H1 (cell line): ENCODE results near the gene CROCC2. TPM values are rescaled to one million over a fixed set of nuclear protein-coding genes. Genes with fewer than 3 reads are reported as not detected.

Experiments
- CTCF ChIA-PET: fragments of 300-600 bp; sonication (Branson Sonifier 250); formaldehyde crosslinking; loops from one replicate; lab custom pipeline; 2021; ENCODE audit not compliant: partially characterized antibody; lab: Charles Lee
- POLR2A ChIA-PET: fragments of 300-600 bp; sonication (Branson Sonifier 250); formaldehyde crosslinking; loops from one replicate; lab custom pipeline; 2021; ENCODE audit warnings: inconsistent platforms; ENCODE audit not compliant: partially characterized antibody; lab: Charles Lee
- DNase-seq, 2 experiments: peaks; one replicate each; pipeline versions ENCODE4 v3.0.0 to v3.0.0-alpha.2; 2010 to 2022; ENCODE audit warnings: low spot score in 2 of 2, low read depth in 1 of 2, mixed read lengths in 1 of 2
- FAIRE-seq: peaks from 2 replicates; lab custom pipeline; 2011; peaks lifted over from hg19 to GRCh38; lab: Jason Lieb, UNC
- H2AFZ ChIP-seq: 2 replicates; pipeline ENCODE4 v1.8.1; 2012; ENCODE audit warnings: low read length, inconsistent platforms
- H2AK5ac ChIP-seq: 2 replicates; pipeline ENCODE4 v1.6.1; 2013; ENCODE audit warnings: low read depth, low read length
- H2BK120ac ChIP-seq: replicated peaks from 2 replicates; pipeline ENCODE3; 2013; ENCODE audit warnings: low read depth, low read length, inconsistent platforms
- H2BK12ac ChIP-seq: 2 replicates; pipeline ENCODE4 v1.6.1; 2013; ENCODE audit warnings: low read depth, low read length
- H2BK15ac ChIP-seq: 2 replicates; pipeline ENCODE4 v1.6.1; 2013; ENCODE audit warnings: low read length
- H2BK20ac ChIP-seq: 2 replicates; pipeline ENCODE4 v1.6.1; 2013; ENCODE audit warnings: low read length
- H2BK5ac ChIP-seq: 2 replicates; pipeline ENCODE4 v1.6.1; 2013; ENCODE audit warnings: low read depth, low read length
- H3K14ac ChIP-seq: 2 replicates; pipeline ENCODE4 v1.6.1; 2013; ENCODE audit warnings: inconsistent platforms; ENCODE audit not compliant: insufficient read length
- H3K18ac ChIP-seq: 2 replicates; pipeline ENCODE4 v1.6.1; 2013; ENCODE audit warnings: low read length; ENCODE audit errors: extremely low read depth
- H3K23ac ChIP-seq: 2 replicates; pipeline ENCODE4 v1.6.1; 2013; ENCODE audit warnings: inconsistent platforms; ENCODE audit not compliant: insufficient read length
- H3K23me2 ChIP-seq: 2 replicates; pipeline ENCODE4 v1.6.1; 2013; ENCODE audit warnings: low read depth, low read length
- H3K27ac ChIP-seq: 2 replicates; pipeline ENCODE4 v1.6.1; 2011; ENCODE audit warnings: low read depth, low read length, inconsistent platforms
- H3K27me3 ChIP-seq, 4 experiments: replicated peaks in 1 of 4; 1 replicate in 1 of 4; 2 replicates in 3 of 4; pipeline versions ENCODE4 v1.6.1 to v1.8.1; 2011 to 2013; ENCODE audit warnings: low read length in 3 of 4, mild to moderate bottlenecking in 3 of 4, inconsistent platforms in 2 of 4, mixed read lengths in 2 of 4, moderate library complexity in 1 of 4; ENCODE audit not compliant: control insufficient read depth in 3 of 4, insufficient read depth in 3 of 4; ENCODE audit errors: extremely low read depth in 1 of 4
- H3K36me3 ChIP-seq, 4 experiments: 2 replicates each; pipeline versions ENCODE4 v1.6.1 to v1.8.1; 2011 to 2013; ENCODE audit warnings: mild to moderate bottlenecking in 4 of 4, low read length in 3 of 4, moderate library complexity in 2 of 4, control low read depth in 1 of 4, inconsistent platforms in 1 of 4; ENCODE audit not compliant: insufficient read depth in 4 of 4, control insufficient read depth in 2 of 4
- H3K4ac ChIP-seq: replicated peaks from 2 replicates; pipeline ENCODE3; 2013; ENCODE audit warnings: low read length, low read depth, mixed read lengths, inconsistent platforms; ENCODE audit not compliant: insufficient read length
- H3K4me1 ChIP-seq, 4 experiments: replicated peaks in 1 of 4; 1 replicate in 1 of 4; 2 replicates in 3 of 4; pipeline versions ENCODE4 v1.6.1 to v1.8.1; 2011 to 2013; ENCODE audit warnings: low read length in 3 of 4, inconsistent platforms in 2 of 4, mixed read lengths in 1 of 4; ENCODE audit not compliant: insufficient read depth in 4 of 4, control insufficient read depth in 3 of 4
- H3K4me2 ChIP-seq, 2 experiments: 2 replicates each; pipeline versions ENCODE4 v1.6.1 to v1.8.1; 2011 to 2013; ENCODE audit warnings: low read depth in 2 of 2, low read length in 2 of 2, control low read depth in 1 of 2, inconsistent platforms in 1 of 2, mild to moderate bottlenecking in 1 of 2; ENCODE audit not compliant: insufficient read depth in 1 of 2
- H3K4me3 ChIP-seq, 4 experiments: fragments of 200-600, 300-600 bp in 1 of 4; sonication (generic), shearing (Covaris generic), sonication (Bioruptor Twin) in 1 of 4; 2 replicates each; pipeline versions ENCODE4 v1.5.1 to v1.8.1; 2011 to 2016; ENCODE audit warnings: low read length in 4 of 4, low read depth in 3 of 4, control low read depth in 2 of 4, inconsistent platforms in 2 of 4, mild to moderate bottlenecking in 2 of 4, mixed read lengths in 1 of 4, moderate library complexity in 1 of 4; ENCODE audit not compliant: insufficient read depth in 2 of 4; ENCODE audit errors: extremely low read depth in 1 of 4
- H3K56ac ChIP-seq: replicated peaks from 2 replicates; pipeline ENCODE3; 2013; ENCODE audit warnings: low read depth, mild to moderate bottlenecking, mixed read lengths, low read length, inconsistent platforms; ENCODE audit not compliant: insufficient read length
- H3K79me1 ChIP-seq: 2 replicates; pipeline ENCODE4 v1.6.1; 2013; ENCODE audit warnings: low read depth, low read length, control low read depth
- H3K79me2 ChIP-seq, 2 experiments: 2 replicates each; pipeline versions ENCODE4 v1.6.1 to v1.8.1; 2012 to 2013; ENCODE audit warnings: low read length in 2 of 2, mild to moderate bottlenecking in 2 of 2, inconsistent platforms in 1 of 2; ENCODE audit not compliant: insufficient read depth in 2 of 2, control insufficient read depth in 1 of 2
- H3K9ac ChIP-seq, 4 experiments: replicated peaks in 1 of 4; 1 replicate in 1 of 4; 2 replicates in 3 of 4; pipeline versions ENCODE4 v1.6.1 to v1.8.1; 2011 to 2013; ENCODE audit warnings: low read depth in 3 of 4, low read length in 3 of 4, control low read depth in 2 of 4, mild to moderate bottlenecking in 2 of 4, moderate library complexity in 2 of 4, inconsistent platforms in 1 of 4; ENCODE audit errors: extremely low read depth in 1 of 4
- H3K9me3 ChIP-seq, 2 experiments: 2 replicates each; pipeline versions ENCODE4 v1.6.1 to v1.8.1; 2012 to 2013; ENCODE audit warnings: mild to moderate bottlenecking in 2 of 2, moderate library complexity in 2 of 2, control low read depth in 1 of 2, inconsistent platforms in 1 of 2, low read depth in 1 of 2, low read length in 1 of 2, mixed read lengths in 1 of 2; ENCODE audit not compliant: insufficient read depth in 2 of 2
- H4K20me1 ChIP-seq, 2 experiments: replicated peaks in 1 of 2; 2 replicates each; pipeline versions ENCODE3 to v1.8.1; 2011 to 2013; ENCODE audit warnings: inconsistent platforms in 2 of 2, low read length in 2 of 2, mild to moderate bottlenecking in 1 of 2; ENCODE audit not compliant: insufficient read depth in 2 of 2, control insufficient read depth in 1 of 2
- H4K5ac ChIP-seq: 2 replicates; pipeline ENCODE4 v1.6.1; 2013; ENCODE audit warnings: low read length, low read depth, mixed read lengths, inconsistent platforms; ENCODE audit not compliant: insufficient read length
- H4K8ac ChIP-seq: 2 replicates; pipeline ENCODE4 v1.8.0; 2013; ENCODE audit warnings: mild to moderate bottlenecking, moderate library complexity, low read length, inconsistent platforms; ENCODE audit not compliant: insufficient read depth; ENCODE audit errors: extremely low read depth
- H4K91ac ChIP-seq: replicated peaks from 2 replicates; pipeline ENCODE3; 2013; ENCODE audit warnings: low read length, mixed read lengths, inconsistent platforms; ENCODE audit not compliant: insufficient read length
- CREB1 ChIP-seq: IDR thresholded peaks from 2 replicates; pipeline ENCODE4 v1.6.1; 2012; ENCODE audit warnings: inconsistent platforms
- PHF8 ChIP-seq: fragments of 200-600 bp; sonication (generic); conservative IDR thresholded peaks from 2 replicates; pipeline ENCODE4 v1.7.1; 2012; ENCODE audit warnings: low read depth, mild to moderate bottlenecking, inconsistent platforms, low read length, moderate library complexity
- RAD21 ChIP-seq, 2 experiments: IDR thresholded peaks in 1 of 2; conservative IDR thresholded peaks in 1 of 2; 2 replicates each; pipeline ENCODE4 v1.6.1; 2011; ENCODE audit warnings: low read depth in 2 of 2, low read length in 2 of 2, improper control_type of control experiment in 1 of 2, inconsistent platforms in 1 of 2, mild to moderate bottlenecking in 1 of 2, moderate library complexity in 1 of 2
- RFX5 ChIP-seq: IDR thresholded peaks from 2 replicates; pipeline ENCODE4 v1.6.1; 2011; ENCODE audit warnings: low read depth, low read length, improper control_type of control experiment, borderline replicate concordance
- RNF2 ChIP-seq: fragments of 200-900, 300-1000 bp; sonication (generic); IDR thresholded peaks from 2 replicates; pipeline ENCODE4 v1.7.1; 2016; ENCODE audit warnings: borderline replicate concordance, low read depth, mild to moderate bottlenecking, antibody characterized with exemption, low read length; ENCODE audit not compliant: poor library complexity, severe bottlenecking; ENCODE audit errors: missing control alignments
- SAP30 ChIP-seq: fragments of 300-600 bp; sonication (generic); IDR thresholded peaks from 2 replicates; pipeline ENCODE4 v1.7.1; 2012; ENCODE audit warnings: low read length, moderate library complexity, mild to moderate bottlenecking, inconsistent platforms; ENCODE audit not compliant: insufficient read depth, insufficient replicate concordance
- SIN3A ChIP-seq, 2 experiments: IDR thresholded peaks in 1 of 2; conservative IDR thresholded peaks in 1 of 2; 2 replicates each; pipeline ENCODE4 v1.6.1; 2011 to 2012; ENCODE audit warnings: low read length in 2 of 2, improper control_type of control experiment in 1 of 2, low read depth in 1 of 2, mild to moderate bottlenecking in 1 of 2
- SP2 ChIP-seq: IDR thresholded peaks from 2 replicates; pipeline ENCODE4 v1.6.1; 2012; ENCODE audit warnings: mild to moderate bottlenecking, low read length, inconsistent platforms
- TAF1 ChIP-seq: IDR thresholded peaks from 2 replicates; pipeline ENCODE4 v1.6.1; 2011; ENCODE audit warnings: mild to moderate bottlenecking, low read depth, low read length
- USF2 ChIP-seq: IDR thresholded peaks from 2 replicates; pipeline ENCODE4 v1.6.1; 2011; ENCODE audit warnings: low read length, improper control_type of control experiment
- WGBS, 2 experiments: shearing (Covaris generic) in 1 of 2; methylation state at CpG; one replicate each; pipeline versions ENCODE4 v1.1.6 to v1.1.7; 2013 to 2015; ENCODE audit warnings: low lambda C conversion rate in 2 of 2, mixed read lengths in 2 of 2, inconsistent platforms in 1 of 2, low coverage in 1 of 2, missing lambda C conversion rate in 1 of 2; ENCODE audit not compliant: insufficient replicate concordance in 2 of 2, insufficient coverage in 1 of 2, insufficient read length in 1 of 2; ENCODE audit errors: extremely low coverage in 1 of 2, missing lambda C conversion rate in 1 of 2; 5-methylcytosine and 5-hydroxymethylcytosine counted together
- polyA plus RNA-seq, 7 experiments: library from polyadenylated mRNA; depleted of rRNA in 3 of 7; stranded (reverse) in 5 of 7; unstranded in 2 of 7; fragments of >200 nt in 5 of 7; fragments of 200-250 nt in 2 of 7; gene quantifications; 1 replicate in 5 of 7; 2 replicates in 1 of 7; 4 replicates in 1 of 7; pipeline versions ENCODE4 v1.2.1 to v1.2.3, GENCODE V29; 2011 to 2013; ENCODE audit warnings: missing spikeins in 2 of 7, mixed read lengths in 2 of 7
- total RNA-seq: library from RNA; stranded (reverse); fragmentation: NEBNext Ultra II Directional; extraction: Animal tissue kit (Norgen Biotek cat#: 25700); gene quantifications from 2 replicates; pipeline ENCODE4 v1.2.1, GENCODE V29; 2021

The CROCC2 gene
- total and polyA plus RNA-seq, 2 of the 8 experiments (the other 6 are each of a cell fraction or from before 2014, with no cell fraction given): not detected

GRCh38 chr2:240898731-240899467 is 7.2 kb upstream of the CROCC2 start:
- DNase-seq (no peak), FAIRE-seq (no peak)
- Histone ChIP-seq H3K27me3 (no peaks in the 10 kb centered on the region), H3K79me1 (no peaks in the 10 kb centered on the region), H3K4me3 (no peak overlapping the region), H4K5ac (no peak overlapping the region), H3K9me3 (peaks cover 0 to 3% of the 10 kb centered on the region in 2 experiments; a peak in 1 of 4 replicates), H4K20me1 (peaks cover 0 to 2% of the 10 kb centered on the region in 2 experiments), H2BK15ac (no peak overlapping the region), H3K9ac (no peak overlapping the region), H3K27ac (no peak overlapping the region), H3K18ac (no peak overlapping the region), H3K14ac (no peak overlapping the region), H3K4me1 (no peaks in the 10 kb centered on the region), H2AK5ac (no peak overlapping the region), H4K91ac (no peak overlapping the region), H3K56ac (no peak overlapping the region), H2BK12ac (no peak overlapping the region), H3K23ac (no peak overlapping the region), H2AFZ (no peak overlapping the region), H2BK5ac (no peak overlapping the region), H2BK20ac (no peak overlapping the region), H3K36me3 (no peaks in the 10 kb centered on the region), H3K79me2 (no peaks in the 10 kb centered on the region), H2BK120ac (no peak overlapping the region), H3K4ac (no peak overlapping the region), H3K4me2 (no peak overlapping the region), H3K23me2 (no peaks in the 10 kb centered on the region), H4K8ac (peak overlapping the region; percentile 38; the same call in 1 of the 2 replicates)
- ChIA-PET POLR2A (interaction anchor here (1.2 kb wide), 1 partner anchor 9 kb away, joined by 3 read pairs; no protein-coding TSS in a partner anchor), CTCF (interaction anchor here (1.0 to 4.1 kb wide), 8 partner anchors 11 to 118 kb away, joined by 3 to 20 read pairs (median 4); no protein-coding TSS in a partner anchor)
- 83% methylated on average over 17 of the region's 23 CpGs; no CpG with 5 or more reads in 1 of the 2 experiments for WGBS, 2 experiments
- no peak for TF ChIP-seq USF2
- no peak for TF ChIP-seq TAF1
- TF ChIP-seq RNF2: no peak
- TF ChIP-seq PHF8: no peak
- no peak for TF ChIP-seq RFX5
- TF ChIP-seq CREB1: no peak
- no peak for TF ChIP-seq SIN3A (conservative IDR thresholded peaks at IDR 0.05 in 1 of 2, IDR thresholded peaks at IDR 0.05 in 1 of 2; ENCODE audit: low read depth in 1 of 2, low read length in 2 of 2)
- TF ChIP-seq SP2: no peak
- no peak for TF ChIP-seq SAP30
- no peak for TF ChIP-seq RAD21 (IDR thresholded peaks at IDR 0.05 in 1 of 2, conservative IDR thresholded peaks at IDR 0.05 in 1 of 2; ENCODE audit: low read depth in 2 of 2, low read length in 2 of 2)
